Measurements from ENCODE around the gene MLLT3. TPM values are rescaled to one million over a fixed set of nuclear protein-coding genes. Genes with fewer than 3 reads are reported as not detected.
"Not testable (repeated sequence)": the region's sequence is repeated elsewhere in the genome, so short reads cannot be mapped to it uniquely, and the experiment has no call there.

MLLT3 gene
- total RNA-seq, 1 donor from 2014 or later = 50.7 TPM

GRCh38 chr9:20601292-20601691 is 21.0 kb downstream of the MLLT3 start:
- intact Hi-C loops (cut with micrococcal nuclease) = no loop called here

GRCh38 chr9:20599195-20599594 is 23.1 kb downstream of the MLLT3 start:
- intact Hi-C loops (cut with micrococcal nuclease) = no loop called here

- intact Hi-C loops (cut with micrococcal nuclease) = no loop called here
These were observed 23.9 kb downstream of the MLLT3 start for GRCh38 chr9:20598367-20598766.

- intact Hi-C loops (cut with micrococcal nuclease) = no loop called here
These were observed 24.4 kb downstream of the MLLT3 start for GRCh38 chr9:20597862-20598261.

GRCh38 chr9:20594608-20595007 is 27.7 kb downstream of the MLLT3 start:
- intact Hi-C loops (cut with micrococcal nuclease) = no loop called here

- intact Hi-C loops (cut with micrococcal nuclease) = no loop called here
These were observed 28.8 kb downstream of the MLLT3 start for GRCh38 chr9:20593537-20593936.

GRCh38 chr9:20593105-20593504 is 29.2 kb downstream of the MLLT3 start:
- intact Hi-C loops (cut with micrococcal nuclease) = no loop called here

GRCh38 chr9:20592673-20593072 is 29.6 kb downstream of the MLLT3 start:
- intact Hi-C loops (cut with micrococcal nuclease) = no loop called here

- intact Hi-C loops (cut with micrococcal nuclease) = no loop called here
These were observed 31.1 kb downstream of the MLLT3 start for GRCh38 chr9:20591223-20591622.

GRCh38 chr9:20584968-20585643 is 37.2 kb downstream of the MLLT3 start:
- intact Hi-C loops (cut with micrococcal nuclease) = no loop called here

- intact Hi-C loops (cut with micrococcal nuclease) = not testable (repeated sequence)
These were observed 39.2 kb downstream of the MLLT3 start for GRCh38 chr9:20583088-20583487.

- intact Hi-C loops (cut with micrococcal nuclease) = no loop called here
These were observed 40.1 kb downstream of the MLLT3 start for GRCh38 chr9:20582150-20582549.

- intact Hi-C loops (cut with micrococcal nuclease) = no loop called here
These were observed 41.6 kb downstream of the MLLT3 start for GRCh38 chr9:20580673-20581072.

- intact Hi-C loops (cut with micrococcal nuclease) = no loop called here
These were observed 42.6 kb downstream of the MLLT3 start for GRCh38 chr9:20579524-20580314.

- intact Hi-C loops (cut with micrococcal nuclease) = no loop called here
These were observed 49.3 kb downstream of the MLLT3 start for GRCh38 chr9:20573023-20573422.

GRCh38 chr9:20570756-20571155 is 51.5 kb downstream of the MLLT3 start:
- intact Hi-C loops (cut with micrococcal nuclease) = loop anchor here (1.0 kb wide), 1 partner anchor 8 kb away; no protein-coding TSS in a partner anchor

GRCh38 chr9:20570087-20570486 is 52.2 kb downstream of the MLLT3 start:
- intact Hi-C loops (cut with micrococcal nuclease) = loop anchor here (1.0 kb wide), 1 partner anchor 8 kb away; no protein-coding TSS in a partner anchor

GRCh38 chr9:20569525-20569924 is 52.8 kb downstream of the MLLT3 start:
- intact Hi-C loops (cut with micrococcal nuclease) = no loop called here

GRCh38 chr9:20568400-20568799 is 53.9 kb downstream of the MLLT3 start:
- intact Hi-C loops (cut with micrococcal nuclease) = no loop called here

- intact Hi-C loops (cut with micrococcal nuclease) = no loop called here
These were observed 55.9 kb downstream of the MLLT3 start for GRCh38 chr9:20566401-20566800.

GRCh38 chr9:20564650-20565049 is 57.6 kb downstream of the MLLT3 start:
- intact Hi-C loops (cut with micrococcal nuclease) = loop anchor here (5.0 kb wide), 2 partner anchors 363 to 468 kb away; partner anchors contain the start of gene HACD4

- intact Hi-C loops (cut with micrococcal nuclease) = loop anchor here (2.0 to 5.0 kb wide), 5 partner anchors 41 to 565 kb away; partner anchors contain the start of gene HACD4
These were observed 58.4 kb downstream of the MLLT3 start for GRCh38 chr9:20563917-20564316.

All from T-helper 1 cell treated with Interleukin-12 subunit alpha and Interleukin-12 subunit beta and Interleukin-4 antibody, amounts not matched to agents 30 ng/mL and 1 ng/mL, for 36 hours (primary cell).